ENCODE results near the gene MYCBPAP. TPM values are rescaled to one million over a fixed set of nuclear protein-coding genes. Genes with fewer than 3 reads are reported as not detected.

The MYCBPAP gene
- polyA plus RNA-seq, 1 experiment = 0.17 TPM

DNA sequence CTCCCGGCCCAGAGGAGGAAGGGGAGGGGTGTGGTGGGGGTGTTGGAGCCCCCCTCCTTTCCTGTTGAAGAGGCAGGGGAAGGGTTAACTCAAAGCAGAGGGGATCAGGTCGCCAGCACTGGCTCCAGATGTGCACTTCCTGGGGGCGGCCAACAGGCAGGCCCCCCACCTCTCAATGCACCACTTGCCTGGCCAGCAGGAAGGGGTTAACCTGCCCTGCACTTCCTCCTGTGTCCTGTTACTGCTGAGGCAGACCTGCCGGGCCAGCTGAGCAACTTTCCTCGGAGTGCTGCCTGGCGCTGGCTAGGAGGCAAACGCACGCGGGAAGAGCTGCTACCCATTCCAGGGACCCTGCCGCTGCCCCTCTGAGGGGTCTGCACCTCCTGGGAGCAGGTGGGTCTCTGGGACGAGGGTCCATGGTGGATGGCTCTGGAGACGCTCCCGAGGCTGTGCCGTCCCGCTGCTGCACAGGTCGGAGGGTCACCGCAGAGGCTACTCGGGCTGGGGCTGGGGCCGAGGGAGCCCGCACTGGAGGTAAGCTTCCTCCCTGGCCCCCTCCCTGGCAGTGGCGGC is 24.3 kb downstream of the MYCBPAP start, which contains the start of gene EPN3:
Gene EPN3 (plus strand): TSS at position 284 of the 573 bp plus-strand sequence. CDS start 3,822 bp downstream, outside the sequence.
- H3K9me3 ChIP-seq (ENCODE audit: control insufficient read depth, insufficient read depth, low read length) = no peaks in the 10 kb centered on the region; the same call in 1 of the 2 replicates
- TF ChIP-seq, protein P1, sequence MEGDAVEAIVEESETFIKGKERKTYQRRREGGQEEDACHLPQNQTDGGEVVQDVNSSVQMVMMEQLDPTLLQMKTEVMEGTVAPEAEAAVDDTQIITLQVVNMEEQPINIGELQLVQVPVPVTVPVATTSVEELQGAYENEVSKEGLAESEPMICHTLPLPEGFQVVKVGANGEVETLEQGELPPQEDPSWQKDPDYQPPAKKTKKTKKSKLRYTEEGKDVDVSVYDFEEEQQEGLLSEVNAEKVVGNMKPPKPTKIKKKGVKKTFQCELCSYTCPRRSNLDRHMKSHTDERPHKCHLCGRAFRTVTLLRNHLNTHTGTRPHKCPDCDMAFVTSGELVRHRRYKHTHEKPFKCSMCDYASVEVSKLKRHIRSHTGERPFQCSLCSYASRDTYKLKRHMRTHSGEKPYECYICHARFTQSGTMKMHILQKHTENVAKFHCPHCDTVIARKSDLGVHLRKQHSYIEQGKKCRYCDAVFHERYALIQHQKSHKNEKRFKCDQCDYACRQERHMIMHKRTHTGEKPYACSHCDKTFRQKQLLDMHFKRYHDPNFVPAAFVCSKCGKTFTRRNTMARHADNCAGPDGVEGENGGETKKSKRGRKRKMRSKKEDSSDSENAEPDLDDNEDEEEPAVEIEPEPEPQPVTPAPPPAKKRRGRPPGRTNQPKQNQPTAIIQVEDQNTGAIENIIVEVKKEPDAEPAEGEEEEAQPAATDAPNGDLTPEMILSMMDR (IDR thresholded peaks at IDR 0.05; ENCODE audit: low read depth, low read length) = no peak
- DNase-seq (ENCODE audit: low read depth, low spot score) = no peak
- CTCF ChIA-PET = interaction anchor here (1.9 kb wide), 1 partner anchor 162 kb away, joined by 4 read pairs; no protein-coding TSS in a partner anchor
- no peak within 1 kb of the TSS for H3K4me3 ChIP-seq (ENCODE audit: low read depth, low read length)
- no peak within 1 kb of the TSS for H3K27ac ChIP-seq (ENCODE audit: low read depth, low read length)
- POLR2A ChIA-PET = no interaction called here
- peaks cover 43% of the 10 kb centered on the region for H3K27me3 ChIP-seq (ENCODE audit: control insufficient read depth, insufficient read depth, low read length)

DNA sequence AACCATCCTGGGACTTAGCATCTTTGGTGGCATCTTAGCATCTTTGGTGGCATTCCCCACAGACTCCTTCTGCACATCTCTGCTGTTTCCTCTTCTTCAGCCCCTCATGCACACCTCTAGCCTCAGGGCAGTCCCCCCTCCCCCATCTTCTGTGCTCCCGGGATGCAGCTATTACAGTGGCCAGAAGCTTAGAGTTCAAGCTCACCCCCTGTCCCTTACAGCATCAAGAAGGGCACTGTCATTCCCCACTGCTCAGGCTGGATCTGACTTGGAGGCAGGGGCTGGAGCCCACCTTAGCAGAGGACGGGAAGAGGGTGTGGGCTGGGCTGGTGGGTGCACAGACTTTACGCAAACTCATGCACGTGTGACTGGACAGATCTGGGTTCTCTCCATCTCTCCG is 24.9 kb downstream of the MYCBPAP start:
- no peaks in the 10 kb centered on the region; the same call in 1 of the 2 replicates for H3K9me3 ChIP-seq (ENCODE audit: control insufficient read depth, insufficient read depth, low read length)
- CTCF ChIA-PET = no interaction called here
- H3K4me3 ChIP-seq (ENCODE audit: low read depth, low read length) = no peak overlapping the region
- DNase-seq (ENCODE audit: low read depth, low spot score) = no peak
- H3K27ac ChIP-seq (ENCODE audit: low read depth, low read length) = no peak overlapping the region
- POLR2A ChIA-PET = no interaction called here
- TF ChIP-seq, protein P1 (IDR thresholded peaks at IDR 0.05; ENCODE audit: low read depth, low read length) = no peak
- H3K27me3 ChIP-seq (ENCODE audit: control insufficient read depth, insufficient read depth, low read length) = peaks cover 40% of the 10 kb centered on the region

DNA sequence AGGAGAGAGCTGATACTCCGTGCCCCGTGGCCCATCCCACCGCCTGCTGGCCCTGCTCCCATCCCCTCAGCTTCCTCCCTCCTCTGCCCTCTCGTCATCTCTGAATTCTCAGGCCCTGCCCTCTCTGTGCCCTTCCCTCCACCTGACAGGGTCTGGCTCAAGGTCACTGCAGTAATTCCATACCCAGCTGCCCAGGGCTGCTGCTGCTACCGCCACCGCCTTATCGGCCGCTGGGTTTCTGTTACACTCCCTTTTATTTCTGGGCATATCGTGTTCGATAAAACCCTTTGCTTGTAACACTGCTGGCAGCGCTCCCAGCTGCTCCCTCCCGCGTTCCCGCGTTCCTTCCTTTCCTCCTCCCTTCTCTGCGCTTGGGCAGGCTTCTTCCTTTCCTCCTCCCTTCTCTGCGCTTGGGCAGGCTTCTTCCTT is 25.5 kb downstream of the MYCBPAP start:
- H3K9me3 ChIP-seq (ENCODE audit: control insufficient read depth, insufficient read depth, low read length) = no peaks in the 10 kb centered on the region; the same call in 1 of the 2 replicates
- H3K27ac ChIP-seq (ENCODE audit: low read depth, low read length) = no peak overlapping the region
- ChIA-PET CTCF (no interaction called here), POLR2A (no interaction called here)
- H3K4me3 ChIP-seq (ENCODE audit: low read depth, low read length) = no peak overlapping the region
- H3K27me3 ChIP-seq (ENCODE audit: control insufficient read depth, insufficient read depth, low read length) = peaks cover 40% of the 10 kb centered on the region
- no peak for DNase-seq (ENCODE audit: low read depth, low spot score)
- TF ChIP-seq, protein P1 (IDR thresholded peaks at IDR 0.05; ENCODE audit: low read depth, low read length) = no peak

DNA sequence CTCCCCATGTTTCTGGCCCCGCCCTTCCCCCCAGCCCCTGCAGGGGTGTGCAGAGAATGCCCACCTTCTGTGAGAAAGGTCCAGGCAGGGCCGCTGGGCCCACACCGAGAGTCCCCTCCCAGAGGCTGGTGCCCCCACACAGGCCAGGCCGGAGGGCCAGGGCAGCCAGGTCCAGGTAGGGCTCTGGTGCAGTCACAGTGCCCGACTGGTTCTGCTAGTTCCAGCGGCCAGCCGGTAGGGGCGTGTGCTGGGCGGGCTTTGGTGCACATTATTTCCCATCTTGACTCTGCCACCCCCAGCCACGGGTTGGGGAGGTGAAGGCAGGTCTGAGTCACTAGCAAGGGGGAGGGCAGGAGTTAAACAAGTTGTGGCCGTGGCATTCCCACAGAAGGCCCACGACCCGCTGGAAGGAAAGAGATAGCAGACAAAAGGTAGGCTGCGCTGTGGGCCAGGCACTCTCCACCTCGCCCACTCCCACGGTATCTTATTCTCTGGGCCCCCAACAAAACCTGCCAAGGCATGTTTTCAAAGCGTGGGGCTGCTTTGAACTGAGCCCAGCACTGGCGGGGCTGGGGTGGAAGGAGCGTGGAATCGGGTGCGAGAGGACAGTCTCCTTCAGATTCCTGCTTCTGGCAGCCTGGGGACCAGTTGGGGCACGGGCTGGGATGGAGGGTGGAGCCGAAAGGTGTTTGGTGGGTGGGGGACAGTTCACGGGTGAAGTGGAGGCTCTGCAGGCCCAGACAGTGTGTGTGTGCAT is 26.2 kb downstream of the MYCBPAP start:
- Histone ChIP-seq H3K27me3 (ENCODE audit: control insufficient read depth, insufficient read depth, low read length) (peaks cover 37% of the 10 kb centered on the region), H3K27ac (ENCODE audit: low read depth, low read length) (no peak overlapping the region), H3K4me3 (ENCODE audit: low read depth, low read length) (no peak overlapping the region), H3K9me3 (ENCODE audit: control insufficient read depth, insufficient read depth, low read length) (no peaks in the 10 kb centered on the region; the same call in 1 of the 2 replicates)
- ChIA-PET POLR2A (no interaction called here), CTCF (no interaction called here)
- DNase-seq (ENCODE audit: low read depth, low spot score) = no peak
- TF ChIP-seq, protein P1 (IDR thresholded peaks at IDR 0.05; ENCODE audit: low read depth, low read length) = 0 out of 2 replicates have a peak, but pooled peaks have one; percentile 16

DNA sequence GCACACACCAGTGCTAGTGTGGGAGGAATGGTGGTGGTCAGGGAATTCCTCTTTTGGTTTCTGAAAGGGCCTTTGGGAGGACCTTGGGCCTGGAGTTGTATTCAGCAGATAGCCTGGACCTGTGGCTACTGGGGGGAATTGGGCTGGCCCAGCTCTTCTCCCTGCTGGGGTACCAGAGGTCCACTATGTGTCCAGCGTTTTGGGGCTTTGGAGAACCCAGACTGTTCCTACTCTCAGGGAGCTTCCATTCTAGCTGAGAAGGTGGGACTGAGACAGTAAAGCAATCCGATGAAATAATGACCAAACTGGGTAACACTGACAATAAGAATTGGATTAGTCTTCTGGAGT is 26.7 kb downstream of the MYCBPAP start:
- H3K27ac ChIP-seq (ENCODE audit: low read depth, low read length) = no peak overlapping the region
- no peaks in the 10 kb centered on the region; the same call in 1 of the 2 replicates for H3K9me3 ChIP-seq (ENCODE audit: control insufficient read depth, insufficient read depth, low read length)
- ChIA-PET CTCF (no interaction called here), POLR2A (no interaction called here)
- TF ChIP-seq, protein P1 (IDR thresholded peaks at IDR 0.05; ENCODE audit: low read depth, low read length) = no peak
- no peak for DNase-seq (ENCODE audit: low read depth, low spot score)
- no peak overlapping the region for H3K4me3 ChIP-seq (ENCODE audit: low read depth, low read length)
- H3K27me3 ChIP-seq (ENCODE audit: control insufficient read depth, insufficient read depth, low read length) = peaks cover 33% of the 10 kb centered on the region
